Endothelial cell of umbilical vein (primary cell): Measurements from ENCODE around the gene FCGBP.

ENCODE experiments used
- CTCF ChIP-seq, 2 donors: IDR thresholded peaks; 1 replicate in 1 of 2; 2 replicates in 1 of 2; pipeline ENCODE4 v1.5.1; 2011; ENCODE audit warnings: low read length in 2 of 2, mild to moderate bottlenecking in 2 of 2, moderate library complexity in 2 of 2, control low read depth in 1 of 2, inconsistent platforms in 1 of 2, low read depth in 1 of 2; ENCODE audit not compliant: insufficient read depth in 1 of 2; ENCODE audit errors: extremely low read depth in 1 of 2
- EZH2 ChIP-seq: IDR thresholded peaks from 2 replicates; pipeline ENCODE4 v1.6.1; 2012; ENCODE audit warnings: borderline replicate concordance, low read depth, mild to moderate bottlenecking, moderate library complexity, low read length, inconsistent platforms; ENCODE audit not compliant: severe bottlenecking
- POLR2A ChIP-seq: IDR thresholded peaks from 2 replicates; pipeline ENCODE4 v1.6.1; 2012; ENCODE audit warnings: low read depth, mild to moderate bottlenecking, control low read depth, low read length

GRCh38 chr19:39929750-39930149, 4.7 kb downstream of the FCGBP start:
- no peak for TF ChIP-seq POLR2A
- TF ChIP-seq CTCF (IDR thresholded peaks at IDR 0.05; ENCODE audit: extremely low read depth in 1 of 2, insufficient read depth in 1 of 2, low read depth in 1 of 2, low read length in 2 of 2) = no peak
- TF ChIP-seq EZH2 = no peak
